DND-41 (cell line): ENCODE measurements around the gene APOO.

ENCODE experiments used
- CTCF ChIP-seq: IDR thresholded peaks from 2 replicates; pipeline ENCODE4 v1.5.1; 2012; ENCODE audit warnings: borderline replicate concordance, low read length, moderate library complexity, mild to moderate bottlenecking; ENCODE audit not compliant: poor library complexity, severe bottlenecking; ENCODE audit errors: extremely low read depth
- EZH2 ChIP-seq: IDR thresholded peaks from 3 replicates; pipeline ENCODE4 v1.6.1; 2012; ENCODE audit warnings: borderline replicate concordance, low read depth, mild to moderate bottlenecking, moderate library complexity, low read length, inconsistent platforms; ENCODE audit not compliant: severe bottlenecking

GRCh38 chrX:23857363-23857762, 50.4 kb downstream of the APOO start:
- TF ChIP-seq CTCF: no peak
- TF ChIP-seq EZH2: no peak
